K562 (cell line): ENCODE measurements around the gene APELA.

Source experiments
- CBX5 ChIP-seq: IDR thresholded peaks from 2 replicates; pipeline ENCODE4 v1.6.1; 2014; ENCODE audit warnings: low read depth, borderline replicate concordance
- PREB ChIP-seq: sonication (generic); formaldehyde crosslinking; IDR thresholded peaks from 2 replicates; pipeline ENCODE4 v1.8.1; 2023; ENCODE audit warnings: mild to moderate bottlenecking, missing genetic modification reagents
- SMARCB1 ChIP-seq: IDR thresholded peaks from 2 replicates; pipeline ENCODE4 v1.6.1; 2011; ENCODE audit warnings: improper control_type of control experiment, low read depth; ENCODE audit not compliant: insufficient read length
- TF ChIP-seq, protein P1 (sequence below): fragments of 250-450 bp; sonication (Bioruptor Pico); IDR thresholded peaks from 2 replicates; pipeline ENCODE4 v1.8.0; 2021; ENCODE audit warnings: moderate library complexity, mild to moderate bottlenecking, inconsistent platforms

DNA sequence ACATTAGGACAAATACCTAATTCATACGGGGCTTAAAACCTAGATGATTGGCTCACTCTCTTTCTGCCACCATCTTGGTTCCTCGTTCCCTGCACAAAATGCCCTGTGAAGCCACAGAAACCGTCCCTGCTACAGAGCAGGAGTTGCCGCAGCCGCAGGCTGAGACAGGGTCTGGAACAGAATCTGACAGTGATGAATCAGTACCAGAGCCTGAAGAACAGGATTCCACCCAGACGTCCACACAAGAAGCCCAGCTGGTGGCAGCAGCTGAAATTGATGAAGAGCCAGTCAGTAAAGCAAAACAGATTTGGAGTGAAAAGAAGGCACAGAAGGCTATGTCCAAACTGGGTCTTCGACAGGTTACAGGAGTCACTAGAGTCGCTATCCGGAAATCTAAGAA is 66.2 kb downstream of the APELA start:
- no peak for TF ChIP-seq PREB (CRISPR knock-in tag)
- TF ChIP-seq, protein P1, sequence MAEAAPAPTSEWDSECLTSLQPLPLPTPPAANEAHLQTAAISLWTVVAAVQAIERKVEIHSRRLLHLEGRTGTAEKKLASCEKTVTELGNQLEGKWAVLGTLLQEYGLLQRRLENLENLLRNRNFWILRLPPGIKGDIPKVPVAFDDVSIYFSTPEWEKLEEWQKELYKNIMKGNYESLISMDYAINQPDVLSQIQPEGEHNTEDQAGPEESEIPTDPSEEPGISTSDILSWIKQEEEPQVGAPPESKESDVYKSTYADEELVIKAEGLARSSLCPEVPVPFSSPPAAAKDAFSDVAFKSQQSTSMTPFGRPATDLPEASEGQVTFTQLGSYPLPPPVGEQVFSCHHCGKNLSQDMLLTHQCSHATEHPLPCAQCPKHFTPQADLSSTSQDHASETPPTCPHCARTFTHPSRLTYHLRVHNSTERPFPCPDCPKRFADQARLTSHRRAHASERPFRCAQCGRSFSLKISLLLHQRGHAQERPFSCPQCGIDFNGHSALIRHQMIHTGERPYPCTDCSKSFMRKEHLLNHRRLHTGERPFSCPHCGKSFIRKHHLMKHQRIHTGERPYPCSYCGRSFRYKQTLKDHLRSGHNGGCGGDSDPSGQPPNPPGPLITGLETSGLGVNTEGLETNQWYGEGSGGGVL (CRISPR knock-in tag): no peak
- TF ChIP-seq SMARCB1: no peak
- TF ChIP-seq CBX5: no peak
